GM18511 (cell line): ENCODE data around the gene DHCR7.

Experiments used
- ATAC-seq: cut with Tn5 transposase; IDR thresholded peaks from one replicate; pipeline ENCODE4 v1.9.1; 2021; ENCODE audit warnings: mild to moderate bottlenecking, moderate library complexity; ENCODE audit not compliant: unreplicated experiment

Gene DHCR7

GRCh38 chr11:71387784-71388636 lies 60.2 kb downstream of the DHCR7 start:
- ATAC-seq, result no peak

- ATAC-seq, result no peak
Observed at GRCh38 chr11:71387200-71387599, 61.0 kb downstream of the DHCR7 start.

GRCh38 chr11:71386202-71386601 lies 62.0 kb downstream of the DHCR7 start:
- ATAC-seq, result no peak

GRCh38 chr11:71385091-71385490 lies 63.1 kb downstream of the DHCR7 start:
- no peak for ATAC-seq

- ATAC-seq, result no peak
Observed at GRCh38 chr11:71384561-71384960, 63.6 kb downstream of the DHCR7 start.
